HG03139 (cell line): Measurements from ENCODE around the gene PSEN1.

Experiments
- ATAC-seq: cut with Tn5 transposase; IDR thresholded peaks from one replicate; pipeline ENCODE4 v1.9.1; 2021; ENCODE audit not compliant: unreplicated experiment

The PSEN1 gene

GRCh38 chr14:73237786-73238423, 101.6 kb downstream of the PSEN1 start:
- ATAC-seq, result no peak

DNA sequence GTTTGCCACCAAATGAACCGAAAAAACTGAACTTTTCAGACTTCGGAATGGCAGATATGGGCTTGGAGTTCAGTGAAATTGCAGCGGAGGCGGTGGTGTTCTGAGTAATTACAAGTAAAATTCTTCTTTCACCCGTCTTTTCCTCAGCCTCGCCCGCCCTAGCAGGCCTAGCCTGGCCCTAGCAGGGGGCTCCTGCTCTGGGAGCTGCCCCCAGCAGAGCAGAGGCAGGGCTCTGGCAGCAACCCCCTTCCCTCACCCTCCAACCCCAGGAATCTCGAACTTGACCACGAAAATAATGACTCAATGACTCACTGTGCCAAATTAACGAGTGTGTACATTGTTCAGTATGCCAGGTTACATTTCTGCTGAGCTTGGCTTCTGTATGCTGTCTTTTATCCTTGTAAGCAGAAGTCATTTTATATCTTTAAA, 102.1 kb downstream of the PSEN1 start:
- no peak for ATAC-seq

- ATAC-seq, result no peak
Measured at GRCh38 chr14:73238941-73239340, 102.6 kb downstream of the PSEN1 start.

DNA sequence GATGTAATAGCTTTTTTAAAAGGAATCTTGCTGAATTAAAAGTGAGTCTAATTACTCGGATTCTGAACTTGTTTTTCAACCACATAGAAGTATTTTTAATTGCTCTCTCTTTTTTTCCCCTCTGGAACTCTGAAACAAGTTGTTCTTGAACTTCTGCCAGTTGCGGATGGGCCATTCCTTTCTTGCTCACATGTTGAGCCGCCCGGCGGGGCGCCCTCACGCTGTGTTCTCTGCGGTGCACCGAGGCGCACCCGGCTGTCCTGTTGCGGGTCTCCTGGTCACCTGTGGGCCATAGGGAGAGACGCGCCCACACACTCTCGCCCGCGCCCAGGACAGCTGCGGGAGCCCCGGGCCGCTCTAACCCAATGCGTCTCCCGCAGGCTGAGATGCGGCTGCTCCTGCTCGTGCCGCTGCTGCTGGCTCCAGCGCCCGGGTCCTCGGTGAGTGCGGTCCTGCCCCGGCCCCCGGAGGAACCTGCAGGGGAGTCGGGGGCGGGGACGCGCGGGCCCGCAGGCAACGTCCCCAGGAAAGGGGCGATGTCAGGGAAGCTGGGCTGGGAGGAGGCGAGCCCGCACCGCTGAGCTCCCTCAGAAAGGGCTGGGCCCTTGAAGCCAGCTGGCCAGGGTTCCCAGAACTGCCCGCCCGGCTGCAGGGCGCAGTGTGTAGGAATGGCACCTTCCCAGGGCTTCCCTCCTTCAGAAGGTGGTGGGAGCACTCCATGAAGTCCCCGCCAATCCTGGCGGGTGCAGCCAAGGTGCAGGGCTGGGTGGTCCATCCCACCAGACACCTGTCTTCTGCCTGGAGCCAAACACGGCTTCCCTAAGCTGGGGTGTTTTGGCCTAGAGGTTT, 103.3 kb downstream of the PSEN1 start:
- no peak for ATAC-seq

DNA sequence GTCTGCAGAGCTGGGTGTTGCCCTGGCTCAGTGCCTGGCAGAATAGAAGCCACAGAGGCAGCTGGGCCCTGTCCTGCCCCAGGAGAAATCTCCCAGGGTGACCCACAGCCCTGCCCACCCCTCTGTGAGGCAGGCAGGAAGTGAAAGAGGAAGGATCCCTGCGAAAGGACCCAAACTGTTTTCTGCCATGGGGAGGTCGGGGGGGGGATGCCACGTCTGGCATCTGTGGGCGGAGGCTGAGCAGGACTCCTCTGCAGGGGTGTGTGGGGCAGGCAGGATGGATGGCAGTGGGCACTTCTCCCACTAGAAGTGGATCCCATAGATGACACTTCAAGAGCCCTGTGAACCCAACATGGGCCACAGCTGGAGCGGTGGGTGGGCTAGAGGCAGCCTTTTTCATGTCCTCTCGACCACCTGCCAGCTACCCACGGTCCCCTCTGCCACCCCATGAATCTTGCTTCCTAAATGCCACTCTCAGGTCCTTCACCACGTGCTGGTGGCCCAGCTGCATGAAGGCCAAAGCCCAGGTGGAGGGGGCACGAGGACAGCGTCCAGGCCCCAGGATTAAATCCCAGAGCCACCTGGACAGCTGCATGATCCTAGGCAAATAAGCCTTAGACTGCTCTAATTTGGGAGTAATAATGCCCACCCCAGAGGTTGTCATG, 104.6 kb downstream of the PSEN1 start:
- no peak for ATAC-seq

DNA sequence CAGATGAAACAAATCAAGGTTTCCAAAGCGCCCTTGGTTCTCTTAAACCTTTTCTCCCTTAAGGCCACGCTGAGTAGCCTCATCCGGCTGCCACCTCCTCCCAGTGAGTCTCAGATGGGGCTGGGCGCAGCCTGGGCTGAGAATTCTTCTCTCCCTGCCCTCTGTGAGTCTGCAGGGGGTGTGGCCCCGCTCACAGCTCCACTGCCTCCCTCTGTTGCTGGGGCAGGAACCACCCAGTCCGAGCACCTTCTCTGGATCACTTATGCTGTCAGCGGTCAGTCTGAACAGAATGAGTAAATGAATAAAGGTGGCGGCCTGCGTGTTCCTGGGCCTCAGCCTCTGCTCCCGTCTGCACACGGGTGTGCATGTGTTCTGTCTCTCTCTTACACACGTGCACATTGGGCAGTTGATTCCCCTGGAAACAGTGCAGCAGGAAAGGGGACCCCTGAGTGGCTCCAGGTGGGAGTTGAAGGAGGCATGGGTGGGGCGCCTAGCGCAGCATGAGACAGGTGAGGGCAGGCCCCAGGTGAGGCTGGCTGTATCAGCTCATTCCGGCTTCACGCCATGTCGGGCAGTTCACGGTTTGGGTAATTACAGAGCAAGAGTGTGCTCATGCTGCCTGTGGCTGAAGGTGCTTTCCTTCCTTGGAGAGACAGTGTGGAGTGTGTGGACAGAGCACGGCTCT, 105.3 kb downstream of the PSEN1 start:
- no peak for ATAC-seq

DNA sequence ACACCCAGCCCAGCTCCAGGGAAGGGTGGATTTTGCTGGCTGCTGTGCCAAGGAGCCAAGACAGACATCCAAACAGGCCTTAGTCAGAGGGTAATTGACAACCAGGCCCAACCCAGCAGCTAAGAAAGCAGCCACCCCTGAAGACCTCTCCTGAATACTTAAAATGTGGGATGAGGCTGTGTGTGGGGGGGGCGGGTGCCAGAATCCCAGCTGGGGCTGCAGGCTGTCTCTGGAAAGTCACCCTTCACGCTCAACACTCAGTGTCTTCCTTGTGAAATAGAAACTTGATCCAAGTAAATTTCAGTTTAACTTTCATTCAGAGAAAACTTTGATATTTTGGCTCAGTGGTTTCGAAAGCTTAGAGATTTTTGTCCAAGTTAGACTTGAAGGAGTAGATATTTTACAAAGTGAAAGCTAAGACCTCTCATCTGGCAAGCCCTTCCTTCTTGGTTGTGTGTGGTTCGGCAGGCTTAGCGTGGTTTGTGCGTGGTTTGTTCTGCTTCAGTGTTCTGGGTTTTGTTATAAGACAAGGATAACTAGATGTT, 106.1 kb downstream of the PSEN1 start:
- no peak for ATAC-seq

DNA sequence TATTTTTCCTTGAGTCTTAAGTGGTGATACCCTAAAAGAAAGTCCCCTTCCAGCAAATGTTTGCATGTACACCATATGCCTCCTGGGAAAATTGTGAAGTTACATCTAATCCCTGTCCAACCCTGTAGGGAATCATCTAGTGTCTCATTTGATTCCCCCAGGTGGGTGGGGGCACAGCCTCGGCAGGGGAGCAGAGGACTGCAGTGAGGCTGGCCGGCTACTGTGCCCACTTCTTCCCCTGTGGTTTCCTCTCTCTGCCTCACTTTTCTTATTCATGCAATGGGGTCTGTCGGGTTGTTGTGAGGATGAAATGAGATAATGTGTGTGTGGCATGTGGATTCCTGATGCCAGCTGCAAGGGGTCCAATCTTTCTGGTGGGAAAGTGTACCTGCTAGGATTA, 107.0 kb downstream of the PSEN1 start:
- no peak for ATAC-seq

- ATAC-seq, result no peak
Measured at GRCh38 chr14:73243748-73244147, 107.4 kb downstream of the PSEN1 start.

DNA sequence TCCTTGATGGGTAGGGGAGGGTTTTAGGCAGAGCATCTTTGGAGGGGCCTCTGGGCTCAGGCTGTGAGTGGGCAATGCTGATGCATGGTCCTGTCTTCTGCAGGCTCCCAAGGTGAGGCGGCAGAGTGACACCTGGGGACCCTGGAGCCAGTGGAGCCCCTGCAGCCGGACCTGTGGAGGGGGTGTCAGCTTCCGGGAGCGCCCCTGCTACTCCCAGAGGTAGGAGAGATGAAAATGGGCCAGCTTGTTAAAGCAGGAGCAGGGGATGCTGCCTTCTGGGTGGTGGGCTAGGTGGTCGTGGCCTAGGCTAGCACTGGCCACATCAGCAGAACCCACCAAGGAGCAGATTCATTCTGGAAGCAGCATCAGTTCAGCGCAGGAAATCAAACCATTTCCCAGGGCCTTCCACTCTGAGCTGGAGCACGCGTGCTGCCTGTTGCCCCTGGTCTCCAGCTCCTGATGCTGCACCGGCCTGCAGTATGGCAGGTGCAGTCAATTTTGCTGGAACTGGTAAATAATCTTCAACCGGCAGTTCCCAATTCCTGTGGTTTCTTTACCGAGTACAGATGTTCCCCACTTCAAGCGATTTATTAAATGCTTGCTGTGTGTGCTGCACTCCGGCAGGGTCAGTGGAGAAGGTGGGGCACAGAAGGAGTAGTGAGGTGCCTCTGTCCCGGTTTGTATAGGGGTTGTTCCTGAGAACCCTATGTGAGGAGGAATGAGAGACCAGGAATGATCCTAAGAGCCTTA, 108.4 kb downstream of the PSEN1 start:
- no peak for ATAC-seq

DNA sequence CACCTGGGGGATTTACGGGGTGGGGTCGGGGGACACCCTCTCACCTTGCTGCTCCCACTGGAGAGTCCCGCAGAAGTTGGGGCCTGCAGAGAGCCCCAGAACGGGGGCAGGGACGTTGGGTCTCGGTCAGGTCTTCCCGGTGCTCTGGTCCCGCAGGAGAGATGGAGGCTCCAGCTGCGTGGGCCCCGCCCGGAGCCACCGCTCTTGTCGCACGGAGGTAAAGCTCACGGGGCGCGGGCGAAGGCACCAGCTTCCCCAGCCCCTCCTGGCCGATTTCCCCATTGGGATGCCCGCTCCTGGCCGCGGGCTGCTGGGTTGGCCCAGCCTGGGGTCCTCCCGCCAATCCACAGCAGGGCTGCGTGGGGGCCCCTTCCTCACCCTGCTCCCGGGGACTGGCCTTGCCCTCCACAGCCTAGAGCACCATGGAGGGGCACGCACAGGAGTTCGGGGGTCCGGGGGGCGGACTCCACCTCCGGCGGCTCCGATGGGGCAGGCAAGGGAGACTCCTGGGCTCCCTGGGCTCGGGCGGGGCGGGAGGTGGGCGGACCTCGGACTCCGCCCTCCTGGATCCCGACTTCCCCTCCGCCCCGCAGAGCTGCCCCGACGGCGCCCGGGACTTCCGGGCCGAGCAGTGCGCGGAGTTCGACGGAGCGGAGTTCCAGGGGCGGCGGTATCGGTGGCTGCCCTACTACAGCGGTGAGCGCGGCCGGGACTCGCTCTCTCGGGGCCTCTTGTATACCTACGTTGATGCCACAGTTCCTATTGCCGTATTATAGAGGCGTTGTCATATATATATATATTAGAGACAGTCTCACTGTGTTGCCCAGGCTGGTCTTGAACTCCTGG, 109.4 kb downstream of the PSEN1 start:
- peak; percentile 60 for ATAC-seq

DNA sequence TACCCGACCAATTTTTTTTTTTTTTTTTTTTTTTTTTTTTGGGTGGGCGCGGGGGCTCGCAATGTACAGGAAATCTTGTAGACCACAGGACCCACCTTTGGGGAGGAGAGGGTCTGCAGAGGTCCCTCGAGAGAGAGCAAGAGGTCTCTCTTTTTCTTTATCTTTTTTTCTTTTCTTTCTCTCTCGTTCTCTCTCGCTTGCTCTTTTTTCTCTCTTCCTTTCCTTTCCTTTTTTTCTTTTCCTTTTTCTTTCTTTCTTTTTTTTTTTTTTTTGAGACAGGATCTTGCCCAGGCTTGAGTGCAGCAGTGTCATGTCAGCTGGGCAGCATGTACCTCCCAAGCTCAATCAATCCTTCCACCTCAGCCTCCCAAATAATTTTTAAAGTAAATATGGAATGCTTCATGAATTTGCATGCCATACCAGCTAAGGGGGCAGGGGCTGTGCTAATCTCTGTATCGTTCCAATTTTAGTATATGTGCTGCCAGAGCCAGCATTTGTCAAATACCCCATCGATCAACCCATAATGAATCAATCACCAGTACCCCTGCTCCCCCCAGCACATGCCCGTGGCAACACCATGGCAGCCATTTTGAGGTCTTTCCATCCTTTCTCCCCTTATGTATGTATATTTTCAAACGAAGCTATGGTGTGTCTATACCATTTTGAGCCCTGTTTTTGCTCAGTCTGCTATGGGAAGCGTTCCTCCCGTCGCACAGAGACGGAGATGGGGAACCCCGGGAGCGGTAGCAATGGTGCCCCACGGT, 110.3 kb downstream of the PSEN1 start:
- ATAC-seq, result no peak

GRCh38 chr14:73248108-73248868, 112.0 kb downstream of the PSEN1 start:
- no peak for ATAC-seq

- ATAC-seq, result no peak
Measured at GRCh38 chr14:73249108-73249507, 112.8 kb downstream of the PSEN1 start.

DNA sequence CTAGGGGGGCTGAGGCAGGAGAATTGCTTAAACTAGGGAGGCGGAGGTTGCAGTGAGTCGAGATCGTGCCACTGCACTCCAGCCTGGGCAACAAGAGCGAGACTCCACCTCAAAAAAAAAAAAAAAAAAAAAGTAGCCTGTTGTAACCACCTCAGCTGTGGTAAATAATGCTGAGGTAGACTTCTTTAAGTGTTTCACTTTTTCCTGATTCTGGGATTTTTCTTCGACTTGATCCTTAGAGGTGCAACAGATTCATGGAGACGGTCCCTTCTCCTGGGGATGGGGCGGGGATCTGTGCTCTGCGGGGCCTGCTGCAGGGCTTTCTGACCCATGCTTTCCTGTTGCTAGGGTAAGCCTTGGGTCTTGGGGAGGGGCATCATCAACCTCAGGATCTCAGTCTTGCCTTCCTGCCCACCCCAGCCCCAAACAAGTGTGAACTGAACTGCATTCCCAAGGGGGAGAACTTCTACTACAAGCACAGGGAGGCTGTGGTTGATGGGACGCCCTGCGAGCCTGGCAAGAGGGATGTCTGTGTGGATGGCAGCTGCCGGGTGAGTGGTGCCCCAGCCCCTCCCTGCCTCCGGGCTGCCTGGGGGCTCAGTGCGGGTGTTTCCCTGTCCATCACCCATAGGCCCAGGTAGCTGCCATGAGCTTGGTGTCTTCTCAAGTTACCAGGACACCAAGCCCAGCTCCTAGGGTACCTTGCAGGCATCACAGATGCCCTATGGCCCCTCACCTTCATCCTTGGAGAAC, 113.4 kb downstream of the PSEN1 start:
- no peak for ATAC-seq

GRCh38 chr14:73250317-73250713, 114.0 kb downstream of the PSEN1 start:
- no peak for ATAC-seq

DNA sequence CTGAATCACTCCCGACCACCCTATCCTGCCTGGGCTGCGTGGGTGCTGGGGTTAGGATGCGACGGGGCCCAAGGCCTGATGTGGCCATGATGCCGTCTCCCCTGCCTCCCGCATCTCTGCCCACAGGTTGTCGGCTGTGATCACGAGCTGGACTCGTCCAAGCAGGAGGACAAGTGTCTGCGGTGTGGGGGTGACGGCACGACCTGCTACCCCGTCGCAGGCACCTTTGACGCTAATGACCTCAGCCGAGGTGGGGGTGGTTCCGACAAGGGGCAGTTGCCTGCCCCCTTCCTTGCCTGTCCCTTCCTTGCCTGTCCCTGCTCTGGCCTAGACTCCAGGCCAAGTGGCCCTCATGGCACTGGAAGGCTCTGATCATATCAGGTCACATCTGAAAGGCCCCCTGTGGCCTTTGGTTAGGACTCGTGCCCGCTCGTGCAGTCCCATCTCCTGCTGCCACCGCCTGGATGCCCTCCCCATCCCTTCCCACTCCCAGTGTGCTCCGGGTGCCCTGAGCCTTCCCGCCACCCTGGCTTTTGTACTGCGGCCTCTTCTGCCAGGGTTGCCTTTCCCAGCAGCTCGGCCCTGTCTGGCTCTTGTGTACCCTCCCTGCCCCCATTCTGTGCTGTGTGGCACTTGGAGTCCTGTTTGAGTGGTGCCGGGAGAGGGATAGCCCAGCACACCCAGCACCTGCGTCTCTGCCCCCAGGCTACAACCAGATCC, 114.6 kb downstream of the PSEN1 start:
- no peak for ATAC-seq
